NCI-H2196 treated with DMSO at 0.1 percent for 48 hours (cell line): ENCODE data around the gene CREBBP.
"Not testable (repeated sequence)": the region's sequence is repeated elsewhere in the genome, so short reads cannot be mapped to it uniquely, and the experiment has no call there.

ENCODE experiments used
- DNase-seq: peaks from one replicate; lab custom pipeline; 2025; ENCODE audit not compliant: unreplicated experiment; lab: John Stamatoyannopoulos, UW

The CREBBP gene

DNA sequence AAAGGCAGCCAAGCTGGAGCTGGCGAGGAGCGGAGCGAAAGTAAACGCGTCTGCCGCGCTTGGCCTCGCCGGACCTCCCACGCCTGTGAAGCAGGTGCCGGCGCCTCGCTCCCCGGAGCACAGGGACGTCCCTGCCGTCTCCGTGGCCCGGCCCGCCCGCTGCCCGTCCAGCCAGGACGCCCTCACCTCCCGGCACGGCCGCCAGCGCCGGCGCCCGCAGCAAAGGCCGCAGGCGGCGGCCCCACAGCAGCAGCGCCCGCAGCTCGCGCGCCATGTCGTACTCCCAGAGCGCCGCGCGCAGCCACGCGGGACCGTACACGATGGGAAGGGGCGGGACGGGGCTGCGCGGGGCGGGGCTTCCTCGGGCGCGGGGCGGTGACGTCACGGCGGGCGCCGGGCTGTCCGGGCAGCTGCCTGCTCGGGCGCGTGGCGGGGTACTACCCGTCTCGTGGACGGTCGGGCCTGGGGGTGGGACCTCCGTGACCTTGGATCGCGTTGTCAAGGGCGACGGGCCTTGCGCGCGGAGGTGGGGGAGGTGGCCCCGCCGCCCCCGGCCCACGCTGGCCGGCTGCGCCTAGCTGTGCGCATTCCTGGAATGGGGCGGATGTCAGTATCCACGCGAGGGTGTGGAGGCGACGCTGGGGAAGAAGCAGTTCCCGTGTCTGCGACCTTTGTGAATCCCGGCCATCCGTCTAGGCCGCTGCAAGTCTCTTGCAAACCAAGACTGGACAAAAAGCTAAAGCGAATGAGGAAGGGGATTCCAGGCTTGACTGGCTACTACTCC, 163.1 kb downstream of the CREBBP start, which contains the start of gene TRAP1:
TSS of gene TRAP1 (minus strand) at position 290 of the 784 bp plus-strand sequence. CDS start at position 274, 16 bp downstream.
- peak; percentile 53 for DNase-seq

DNA sequence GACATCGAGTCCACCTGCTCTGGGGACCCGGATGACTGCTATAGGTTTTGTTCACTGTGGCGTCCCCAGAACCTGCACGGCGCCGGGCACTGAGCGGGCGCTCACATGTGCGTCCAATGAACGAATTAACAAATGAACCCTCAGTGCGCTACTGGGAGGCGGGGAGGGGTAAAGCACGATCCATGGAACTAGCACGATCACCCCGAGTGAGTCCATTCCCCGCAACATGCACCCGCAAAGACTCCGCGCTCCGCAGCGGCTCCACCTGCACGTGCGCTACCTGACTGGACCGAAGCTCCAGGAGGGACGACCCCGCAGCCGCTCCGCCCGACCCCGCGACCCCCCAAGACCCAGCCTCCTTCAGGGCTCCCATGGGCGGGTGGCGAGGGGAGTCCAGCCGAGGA, 163.7 kb downstream of the CREBBP start:
- no peak for DNase-seq

DNA sequence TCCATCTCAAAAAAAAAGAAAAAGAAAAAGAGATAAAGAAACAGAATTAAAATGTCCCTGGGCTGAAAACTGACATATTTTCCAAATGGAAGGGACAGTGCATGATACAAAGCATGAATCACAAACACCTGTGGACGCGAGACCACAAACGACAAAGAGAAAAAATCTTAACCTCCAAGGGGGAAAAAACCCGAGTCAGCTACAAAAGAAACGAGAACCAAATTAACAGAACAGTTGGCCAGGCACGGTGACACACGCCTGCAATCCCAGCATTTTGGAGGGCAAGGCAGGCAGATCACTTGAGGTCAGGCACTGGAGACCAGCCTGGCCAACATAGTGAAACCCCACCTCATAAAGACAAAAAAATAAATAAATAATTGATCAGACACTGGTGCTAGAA, 165.1 kb downstream of the CREBBP start:
- no peak for DNase-seq

DNA sequence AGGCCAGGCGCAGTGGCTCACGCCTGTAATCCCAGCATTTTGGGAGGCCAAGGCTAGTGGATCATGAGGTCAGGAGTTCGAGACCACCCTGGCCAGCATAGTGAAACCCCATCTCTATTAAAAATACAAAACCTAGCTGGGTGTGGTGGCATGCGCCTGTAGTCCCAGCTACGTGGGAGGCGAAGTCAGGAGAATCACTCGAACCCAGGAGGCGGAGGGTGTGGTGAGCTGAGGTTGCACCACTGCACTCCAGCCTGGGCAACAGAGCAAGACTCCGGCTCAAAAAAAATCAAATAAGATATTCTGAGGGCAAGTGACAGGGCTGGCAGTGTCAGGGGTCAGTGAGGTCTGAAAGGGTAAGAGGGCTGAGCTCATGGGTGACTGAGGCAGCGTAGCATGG, 166.1 kb downstream of the CREBBP start:
- not testable (repeated sequence) for DNase-seq

DNA sequence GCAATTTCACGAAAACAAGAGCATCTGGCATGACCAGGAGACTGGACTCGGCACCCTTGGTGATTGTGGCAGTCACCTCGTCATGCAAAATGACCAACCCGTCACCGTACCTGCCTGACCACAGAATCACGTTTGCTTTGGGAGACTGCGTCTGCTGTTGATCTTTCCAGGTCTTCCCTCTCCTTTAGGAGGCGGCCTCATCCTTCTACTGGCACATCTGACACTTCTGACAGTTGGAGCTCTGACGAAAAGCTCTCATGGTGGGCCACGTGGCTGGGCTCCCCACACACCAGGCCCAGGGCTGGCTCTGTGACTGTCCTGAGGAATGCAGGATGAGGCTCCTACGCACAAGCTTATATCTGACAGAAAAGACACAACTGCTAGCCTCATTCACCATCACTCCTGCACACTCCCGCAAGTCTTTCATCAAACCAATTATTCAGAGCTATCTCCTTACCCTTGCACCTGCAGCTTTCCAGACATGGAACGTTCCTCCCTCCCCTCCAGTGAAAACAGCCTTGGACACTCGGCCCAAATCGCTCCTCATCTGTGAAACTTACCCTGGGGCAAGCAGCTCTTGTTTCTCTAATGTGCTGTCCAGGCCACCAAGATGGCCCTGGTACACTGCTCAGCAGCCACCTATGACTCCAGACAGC, 166.8 kb downstream of the CREBBP start:
- DNase-seq = no peak

DNA sequence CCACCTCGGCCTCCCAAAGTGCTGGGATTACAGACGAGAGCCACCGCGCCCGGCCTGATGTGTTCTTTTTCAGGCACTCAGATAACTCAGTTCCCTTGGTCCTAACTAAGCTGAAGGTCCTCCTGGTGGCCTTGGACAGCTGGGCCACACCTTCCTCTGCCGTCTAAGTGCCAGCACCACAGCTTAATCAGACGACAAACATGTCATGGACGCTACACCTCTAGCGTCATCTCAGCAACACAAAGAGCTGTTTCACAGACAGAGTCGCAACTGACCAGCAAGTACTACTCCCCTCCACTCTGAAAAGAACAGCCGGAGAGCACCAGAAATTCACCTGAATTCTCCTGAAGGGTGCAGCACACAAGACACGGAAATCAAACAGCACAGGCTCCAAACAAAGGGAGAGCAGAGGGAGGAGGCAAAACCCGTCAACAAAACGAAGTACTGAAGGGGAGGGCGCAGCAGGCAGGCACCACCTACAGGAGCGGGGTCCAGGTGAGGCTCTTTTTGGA, 167.6 kb downstream of the CREBBP start:
- DNase-seq = no peak

GRCh38 chr16:3706253-3707012, 174.1 kb downstream of the CREBBP start:
- DNase-seq = no peak

GRCh38 chr16:3702082-3702481, 178.4 kb downstream of the CREBBP start:
- DNase-seq = no peak

- DNase-seq = no peak
Observed at GRCh38 chr16:3701531-3701930, 179.0 kb downstream of the CREBBP start.

DNA sequence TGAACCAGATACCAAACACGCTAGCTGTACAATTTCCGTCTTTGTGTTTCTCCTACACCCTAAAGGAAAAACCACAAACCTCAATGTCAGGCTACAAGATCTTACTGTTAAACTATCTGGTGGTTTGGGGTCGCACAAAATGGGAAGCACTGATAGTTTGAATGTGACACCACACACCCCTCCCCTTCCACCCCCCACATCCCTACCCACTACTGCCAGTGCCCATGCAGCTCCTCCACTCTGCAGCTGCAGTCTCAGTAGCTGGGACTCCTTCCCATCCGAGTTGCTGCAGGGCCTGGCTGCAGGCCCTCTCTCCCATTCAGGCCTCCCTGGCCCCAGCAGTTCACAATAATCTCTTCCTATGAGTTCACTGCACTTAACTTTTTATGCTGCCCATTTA, 181.6 kb downstream of the CREBBP start:
- DNase-seq = no peak

DNA sequence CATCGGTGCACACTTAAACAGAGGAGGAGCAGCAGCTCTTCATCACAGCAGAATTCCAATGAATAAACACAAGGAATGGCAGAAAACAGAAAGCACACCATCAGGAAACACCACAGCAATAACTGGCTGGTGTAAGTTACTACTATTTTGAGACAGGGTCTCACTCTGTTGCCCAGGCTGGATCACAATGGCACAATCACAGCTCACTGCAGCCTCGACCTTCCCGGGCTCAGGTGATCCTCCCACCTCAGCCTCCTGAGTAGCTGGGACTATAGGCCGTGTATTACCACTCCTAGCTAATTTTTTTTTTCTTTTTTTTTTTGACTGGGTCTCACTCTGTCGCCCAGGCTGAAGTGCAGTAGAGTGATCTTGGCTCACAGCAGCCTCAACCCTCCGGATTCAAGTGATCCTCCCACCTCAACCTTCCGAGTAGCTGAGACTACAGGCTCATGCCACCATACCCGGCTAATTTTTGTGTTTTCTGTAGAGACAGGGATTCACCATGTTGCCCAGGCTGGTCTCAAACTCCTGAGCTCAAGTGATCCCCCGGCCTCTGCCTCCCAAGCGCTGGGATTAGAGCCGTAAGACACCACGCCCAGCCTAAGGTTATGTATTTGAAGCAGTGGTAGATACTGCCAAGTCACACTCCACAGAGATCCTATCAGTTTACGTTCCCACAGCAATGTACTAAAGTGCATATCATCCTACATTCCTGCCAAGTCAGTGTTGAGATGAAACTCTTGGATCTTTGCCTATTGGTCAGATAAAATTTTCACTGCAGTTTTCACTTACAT, 183.9 kb downstream of the CREBBP start:
- peak; percentile 9 for DNase-seq

DNA sequence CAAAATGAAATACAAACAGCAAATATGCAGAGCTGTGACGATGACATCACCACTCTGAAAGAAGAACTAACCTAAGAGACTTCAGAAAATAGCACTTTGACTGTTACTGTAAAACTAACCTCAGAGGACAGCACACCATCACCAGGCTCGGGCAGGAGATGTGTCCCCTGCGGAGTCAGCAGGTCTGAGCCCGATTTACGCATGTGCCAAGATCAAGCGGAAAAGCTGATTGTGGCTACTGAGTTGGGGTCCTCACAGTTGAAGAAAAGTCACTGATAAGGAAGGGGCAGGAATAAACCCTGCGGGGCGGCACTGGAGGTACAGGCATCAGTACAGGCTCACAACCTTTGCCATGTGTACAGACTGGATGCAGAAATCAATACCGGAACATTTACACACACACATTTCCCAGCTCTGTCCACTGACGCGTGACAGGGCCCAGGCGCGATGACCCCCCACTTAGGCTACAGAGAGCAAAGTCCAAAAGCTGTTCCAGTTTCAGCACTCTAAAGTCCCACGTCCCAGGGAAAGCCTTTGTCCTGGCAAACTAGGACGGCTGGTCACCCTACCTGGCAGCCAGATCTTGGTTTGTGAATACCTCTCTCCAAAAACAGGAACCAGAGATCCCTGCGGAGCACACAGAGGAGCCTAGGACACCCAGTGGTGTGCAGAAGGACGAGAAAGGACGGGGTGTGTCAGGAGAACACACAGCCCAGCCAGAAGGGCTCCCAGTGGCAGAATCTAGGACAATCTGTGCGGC, 184.7 kb downstream of the CREBBP start:
- DNase-seq = no peak

DNA sequence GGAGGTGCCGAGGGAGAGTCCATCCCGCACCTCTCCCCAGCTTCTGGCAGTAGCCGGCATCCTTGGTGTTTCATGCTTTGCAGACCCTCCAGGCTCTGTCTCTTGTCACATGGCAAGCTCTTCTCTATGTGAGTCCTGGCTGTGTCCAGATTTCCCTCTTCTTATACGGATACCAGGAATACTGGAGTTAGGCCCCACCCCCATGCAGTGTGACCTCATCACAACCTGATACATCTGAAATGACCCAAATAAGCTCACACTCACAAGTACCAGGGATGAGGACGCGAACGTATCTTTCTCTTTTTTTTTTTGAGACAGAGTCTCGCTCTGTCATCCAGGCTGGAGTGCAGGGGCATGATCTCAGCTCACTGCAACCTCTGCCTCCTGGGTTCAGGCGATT, 186.5 kb downstream of the CREBBP start:
- DNase-seq = no peak

DNA sequence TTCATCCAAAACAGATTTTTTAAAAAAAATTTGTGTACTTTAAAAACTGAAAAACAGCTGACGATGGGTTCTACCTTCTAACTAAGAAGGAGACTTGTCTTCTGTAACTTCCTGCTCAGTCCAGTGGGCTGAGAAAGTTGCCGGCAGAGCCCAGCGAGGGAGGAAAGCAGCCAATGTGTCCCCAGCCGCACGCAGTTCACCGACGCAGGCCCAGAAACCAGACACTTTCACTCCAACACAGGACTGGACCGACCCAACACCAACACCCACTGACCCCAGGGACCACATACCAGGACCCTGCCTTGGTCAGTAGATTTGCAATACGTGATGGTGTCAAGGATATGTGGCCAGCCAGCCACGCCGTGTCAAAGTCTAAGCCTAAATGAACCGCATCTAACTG, 188.8 kb downstream of the CREBBP start:
- no peak for DNase-seq

DNA sequence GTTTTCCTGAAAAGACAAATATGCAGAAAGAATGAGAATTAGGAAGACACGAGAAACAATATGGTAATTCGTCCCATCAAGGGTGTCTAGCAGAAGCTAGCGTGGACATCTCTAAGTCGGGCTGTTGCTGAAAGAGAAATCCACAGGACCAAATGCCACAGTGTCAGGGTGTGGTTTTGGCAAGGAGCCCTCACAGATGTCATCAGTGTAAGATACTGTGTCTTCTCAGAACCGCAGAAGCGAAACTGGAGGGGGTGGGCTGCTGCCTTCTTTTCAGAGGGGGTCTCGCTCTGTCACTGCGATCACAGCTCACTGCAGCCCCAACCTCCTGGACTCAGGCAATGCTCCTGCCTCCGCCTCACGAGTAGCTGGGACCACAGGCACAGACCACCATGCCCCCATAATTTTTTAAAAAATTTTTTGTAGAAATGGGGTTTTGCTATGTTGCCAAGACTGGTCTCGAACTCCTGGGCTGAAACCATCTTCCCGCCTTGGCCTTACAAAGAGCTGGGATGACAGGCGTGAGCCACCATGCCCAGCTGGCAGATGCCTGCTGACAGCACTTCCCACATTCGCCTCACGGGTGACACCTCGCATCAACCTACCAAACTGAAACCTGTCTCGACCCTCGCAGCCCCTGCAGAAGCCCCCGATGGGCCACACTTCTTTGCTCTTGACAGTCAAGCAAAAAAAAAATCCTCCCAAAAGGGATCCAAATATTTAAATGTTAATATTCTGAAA, 189.4 kb downstream of the CREBBP start:
- DNase-seq = no peak

GRCh38 chr16:3690470-3690928, 190.0 kb downstream of the CREBBP start:
- peak; percentile 72 for DNase-seq

DNA sequence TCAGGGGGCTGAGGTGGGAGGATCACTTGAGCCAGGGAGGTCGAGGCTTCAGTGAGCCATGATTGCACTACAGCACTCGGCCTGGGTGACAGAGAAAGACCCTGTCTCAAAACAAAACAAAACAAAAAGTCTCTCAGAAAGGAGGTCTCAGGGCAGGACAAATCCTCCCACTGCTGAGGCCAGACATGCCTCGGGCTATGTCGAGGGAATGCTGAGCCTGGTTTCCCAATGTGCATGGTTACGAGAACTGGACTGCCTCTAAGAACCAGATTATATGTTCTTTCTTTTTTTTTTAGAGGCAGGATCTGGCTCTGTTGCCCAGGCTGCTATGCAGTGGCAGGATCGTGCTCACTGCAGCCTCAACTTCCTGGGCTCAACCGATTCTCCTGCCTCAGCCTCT, 190.8 kb downstream of the CREBBP start:
- DNase-seq = no peak

- no peak for DNase-seq
Observed at GRCh38 chr16:3687792-3688191, 192.7 kb downstream of the CREBBP start.

DNA sequence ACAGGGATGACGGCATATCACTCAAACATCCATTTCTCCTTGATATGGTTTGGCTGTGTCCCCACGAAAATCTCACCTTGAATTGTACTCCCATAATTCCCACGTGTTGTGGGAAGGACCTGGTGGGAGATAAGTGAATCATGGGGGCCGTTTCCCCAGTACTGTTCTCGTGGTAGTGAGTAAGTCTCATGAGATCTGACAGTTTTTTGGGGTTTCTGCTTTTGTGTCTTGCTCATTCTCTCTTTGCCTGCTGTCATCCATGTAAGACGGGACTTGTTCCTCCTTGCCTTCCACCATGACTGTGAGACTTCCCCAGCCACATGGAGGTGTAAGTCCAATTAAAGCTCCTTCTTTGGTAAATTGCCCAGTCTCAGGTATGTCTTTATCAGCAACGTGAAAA, 193.5 kb downstream of the CREBBP start:
- no peak for DNase-seq
